Activated naive CD4-positive, alpha-beta T cell treated with anti-CD3 and anti-CD28 coated beads, Interleukin-2, amount 50 U/mL, for 72 hours (primary cell): ENCODE measurements around the gene SOX5. TPM values are rescaled to one million over a fixed set of nuclear protein-coding genes. Genes with fewer than 3 reads are reported as not detected.

Experiments
- ATAC-seq, 2 donors: fragments of 150-1000 bp; cut with Tn5 transposase; 2 replicates each; pipeline ENCODE4 v1.10.0; 2021; ENCODE audit warnings: mild to moderate bottlenecking in 2 of 2, moderate library complexity in 2 of 2
- DNase-seq, 2 donors: peaks; one replicate each; pipeline ENCODE4 v3.0.0; 2021 to 2022; ENCODE audit warnings: low spot score in 2 of 2
- H3K27ac Mint-ChIP-seq, 2 donors: one replicate each; pipeline ENCODE4 v1.8.0; 2022; ENCODE audit warnings: mild to moderate bottlenecking in 2 of 2, mixed read lengths in 2 of 2
- H3K36me3 Mint-ChIP-seq, 2 donors: one replicate each; pipeline ENCODE4 v1.8.0; 2022; ENCODE audit warnings: mixed read lengths in 2 of 2
- H3K9me3 Mint-ChIP-seq, 2 donors: one replicate each; pipeline ENCODE4 v1.8.0; 2022; ENCODE audit warnings: mixed read lengths in 2 of 2
- total RNA-seq, 2 donors: library from RNA; stranded (reverse); gene quantifications; one replicate each; pipeline ENCODE4 v1.2.3, GENCODE V29; 2022

The SOX5 gene
- total RNA-seq, result 1 to 10 TPM in 1 of 2 donors, not detected in 1; 1.1 TPM

- no peaks in the 10 kb centered on the region for H3K36me3 Mint-ChIP-seq
- H3K9me3 Mint-ChIP-seq, result no peaks in the 10 kb centered on the region
- H3K27ac Mint-ChIP-seq, result no peak within 1 kb of the TSS
- DNase-seq (no peak), ATAC-seq (no peak)
Observed at GRCh38 chr12:23949348-23950209, at the start of gene SOX5. Gene SOX5 (minus strand): TSS chr12:23949670. CDS start chr12:23949601, 69 bp downstream.

- no peak overlapping the region for H3K27ac Mint-ChIP-seq
- no peaks in the 10 kb centered on the region for H3K36me3 Mint-ChIP-seq
- DNase-seq (no peak), ATAC-seq (no peak)
- peaks cover 20 to 24% of the 10 kb centered on the region in 2 donors for H3K9me3 Mint-ChIP-seq
Observed at GRCh38 chr12:23987046-23987445, 37.6 kb upstream of the SOX5 start.

- DNase-seq (no peak), ATAC-seq (no peak)
- H3K36me3 Mint-ChIP-seq, result no peaks in the 10 kb centered on the region
- H3K9me3 Mint-ChIP-seq, result peaks cover 0 to 4% of the 10 kb centered on the region in 2 donors
- H3K27ac Mint-ChIP-seq, result no peak overlapping the region
Observed at GRCh38 chr12:23980826-23981225, 31.4 kb upstream of the SOX5 start.

GRCh38 chr12:23964812-23965211 lies 15.3 kb upstream of the SOX5 start:
- Mint-ChIP-seq H3K9me3 (peaks cover 9 to 10% of the 10 kb centered on the region in 2 donors), H3K27ac (no peak overlapping the region), H3K36me3 (no peaks in the 10 kb centered on the region)
- no peak for DNase-seq
- ATAC-seq, result no peak

GRCh38 chr12:23959826-23960225 lies 10.4 kb upstream of the SOX5 start:
- DNase-seq, result no peak
- Mint-ChIP-seq H3K36me3 (no peaks in the 10 kb centered on the region), H3K9me3 (peaks cover 0 to 5% of the 10 kb centered on the region in 2 donors), H3K27ac (no peak overlapping the region)
- no peak for ATAC-seq

- Mint-ChIP-seq H3K9me3 (no peaks in the 10 kb centered on the region), H3K27ac (no peak overlapping the region), H3K36me3 (no peaks in the 10 kb centered on the region)
- DNase-seq (no peak), ATAC-seq (no peak)
Observed at GRCh38 chr12:23954332-23954731, 4.9 kb upstream of the SOX5 start.

GRCh38 chr12:23952071-23952470 lies 2.6 kb upstream of the SOX5 start:
- H3K27ac Mint-ChIP-seq, result no peak overlapping the region
- DNase-seq (no peak), ATAC-seq (no peak)
- no peaks in the 10 kb centered on the region for H3K36me3 Mint-ChIP-seq
- H3K9me3 Mint-ChIP-seq, result no peaks in the 10 kb centered on the region

GRCh38 chr12:23950775-23951451 lies 1.4 kb upstream of the SOX5 start:
- DNase-seq, result no peak
- Mint-ChIP-seq H3K36me3 (no peaks in the 10 kb centered on the region), H3K27ac (no peak overlapping the region), H3K9me3 (no peaks in the 10 kb centered on the region)
- ATAC-seq, result no peak

GRCh38 chr12:23950210-23950774 lies 822 bp upstream of the SOX5 start:
- no peak overlapping the region for H3K27ac Mint-ChIP-seq
- no peak for DNase-seq
- no peaks in the 10 kb centered on the region for H3K36me3 Mint-ChIP-seq
- no peaks in the 10 kb centered on the region for H3K9me3 Mint-ChIP-seq
- ATAC-seq, result no peak

- no peaks in the 10 kb centered on the region for H3K9me3 Mint-ChIP-seq
- H3K27ac Mint-ChIP-seq, result no peak overlapping the region
- ATAC-seq, result no peak
- H3K36me3 Mint-ChIP-seq, result no peaks in the 10 kb centered on the region
- no peak for DNase-seq
Observed at GRCh38 chr12:23948291-23948690, 1.2 kb downstream of the SOX5 start.

- no peaks in the 10 kb centered on the region for H3K36me3 Mint-ChIP-seq
- DNase-seq (no peak), ATAC-seq (no peak)
- H3K27ac Mint-ChIP-seq, result no peak overlapping the region
- peaks cover 0 to 3% of the 10 kb centered on the region in 2 donors for H3K9me3 Mint-ChIP-seq
Observed at GRCh38 chr12:23947395-23947794, 2.1 kb downstream of the SOX5 start.

- Mint-ChIP-seq H3K36me3 (no peaks in the 10 kb centered on the region), H3K27ac (no peak overlapping the region)
- ATAC-seq, result no peak
Observed at GRCh38 chr12:23945249-23945648, 4.2 kb downstream of the SOX5 start.

GRCh38 chr12:23944067-23944466 lies 5.4 kb downstream of the SOX5 start:
- H3K9me3 Mint-ChIP-seq, result peaks cover 0 to 6% of the 10 kb centered on the region in 2 donors
- ATAC-seq (no peak), DNase-seq (no peak)
- H3K27ac Mint-ChIP-seq, result no peak overlapping the region
- H3K36me3 Mint-ChIP-seq, result no peaks in the 10 kb centered on the region

More at GRCh38 chr12:23945249-23945648, 4.2 kb downstream of the SOX5 start:
- DNase-seq, result no peak
- peaks cover 0 to 6% of the 10 kb centered on the region in 2 donors for H3K9me3 Mint-ChIP-seq

- H3K27ac Mint-ChIP-seq, result no peak overlapping the region
- DNase-seq (no peak), ATAC-seq (no peak)
- H3K9me3 Mint-ChIP-seq, result peaks cover 0 to 6% of the 10 kb centered on the region in 2 donors
- H3K36me3 Mint-ChIP-seq, result no peaks in the 10 kb centered on the region
Observed at GRCh38 chr12:23942841-23943240, 6.6 kb downstream of the SOX5 start.

- Mint-ChIP-seq H3K27ac (no peak overlapping the region), H3K36me3 (no peaks in the 10 kb centered on the region), H3K9me3 (peaks cover 0 to 6% of the 10 kb centered on the region in 2 donors)
- DNase-seq (no peak), ATAC-seq (no peak)
Observed at GRCh38 chr12:23941780-23942179, 7.7 kb downstream of the SOX5 start.

GRCh38 chr12:23938422-23938821 lies 11.0 kb downstream of the SOX5 start:
- Mint-ChIP-seq H3K9me3 (peaks cover 0 to 6% of the 10 kb centered on the region in 2 donors), H3K36me3 (no peaks in the 10 kb centered on the region), H3K27ac (no peak overlapping the region)
- no peak for ATAC-seq
- no peak for DNase-seq

GRCh38 chr12:23931176-23931575 lies 18.3 kb downstream of the SOX5 start:
- Mint-ChIP-seq H3K36me3 (no peaks in the 10 kb centered on the region), H3K9me3 (peaks cover 0 to 4% of the 10 kb centered on the region in 2 donors), H3K27ac (no peak overlapping the region)
- no peak for ATAC-seq
- no peak for DNase-seq
